ENCODE measurements around the gene FJX1.

GRCh38 chr11:35602160-35602793 is 16.0 kb upstream of the FJX1 start:
- TF ChIP-seq CTCF (IDR thresholded peaks at IDR 0.05) (no peak), ZFX (IDR thresholded peaks at IDR 0.05; ENCODE audit: borderline replicate concordance) (no peak)
